HG02970 (cell line): ENCODE results near the gene SMIM7.
"Not testable (repeated sequence)": the region's sequence is repeated elsewhere in the genome, so short reads cannot be mapped to it uniquely, and the experiment has no call there.

Experiments
- ATAC-seq: cut with Tn5 transposase; IDR thresholded peaks from one replicate; pipeline ENCODE4 v1.9.1; 2021; ENCODE audit warnings: mild to moderate bottlenecking, moderate library complexity, moderate number of reproducible peaks; ENCODE audit not compliant: unreplicated experiment, low FRiP score

Gene SMIM7

GRCh38 chr19:16657384-16657783 lies 2.6 kb downstream of the SMIM7 start:
- no peak for ATAC-seq

- no peak for ATAC-seq
Measured at GRCh38 chr19:16655727-16656126, 4.2 kb downstream of the SMIM7 start.

- ATAC-seq = no peak
Measured at GRCh38 chr19:16654627-16655026, 5.3 kb downstream of the SMIM7 start.

GRCh38 chr19:16654140-16654539 lies 5.8 kb downstream of the SMIM7 start:
- no peak for ATAC-seq

- ATAC-seq = no peak
Measured at GRCh38 chr19:16652854-16653253, 7.1 kb downstream of the SMIM7 start.

GRCh38 chr19:16651421-16652188 lies 8.3 kb downstream of the SMIM7 start:
- ATAC-seq = not testable (repeated sequence)

GRCh38 chr19:16650821-16651220 lies 9.1 kb downstream of the SMIM7 start:
- ATAC-seq = no peak

- ATAC-seq = no peak
Measured at GRCh38 chr19:16649734-16650133, 10.2 kb downstream of the SMIM7 start.

GRCh38 chr19:16645140-16645539 lies 14.8 kb downstream of the SMIM7 start:
- ATAC-seq = no peak

GRCh38 chr19:16641695-16642094 lies 18.2 kb downstream of the SMIM7 start:
- ATAC-seq = no peak

- ATAC-seq = no peak
Measured at GRCh38 chr19:16640951-16641350, 19.0 kb downstream of the SMIM7 start.

- ATAC-seq = no peak
Measured at GRCh38 chr19:16638666-16639065, 21.3 kb downstream of the SMIM7 start.

GRCh38 chr19:16637535-16637934 lies 22.4 kb downstream of the SMIM7 start:
- no peak for ATAC-seq

- no peak for ATAC-seq
Measured at GRCh38 chr19:16631465-16631864, 28.5 kb downstream of the SMIM7 start.

GRCh38 chr19:16628984-16629691 lies 30.8 kb downstream of the SMIM7 start:
- ATAC-seq = no peak

- peak; percentile 80 for ATAC-seq
Measured at GRCh38 chr19:16628183-16628983, 31.6 kb downstream of the SMIM7 start, which contains the start of gene MED26. Gene MED26 (minus strand): TSS chr19:16628204. CDS start chr19:16627943, 261 bp downstream.

- ATAC-seq = no peak
Measured at GRCh38 chr19:16627928-16628182, 32.1 kb downstream of the SMIM7 start.

GRCh38 chr19:16627193-16627927 lies 32.6 kb downstream of the SMIM7 start:
- peak; percentile 6 for ATAC-seq

GRCh38 chr19:16626796-16627192 lies 33.1 kb downstream of the SMIM7 start:
- ATAC-seq = no peak

- no peak for ATAC-seq
Measured at GRCh38 chr19:16625163-16625958, 34.6 kb downstream of the SMIM7 start.
